ENCODE data around the gene KCNQ1.

Gene KCNQ1

DNA sequence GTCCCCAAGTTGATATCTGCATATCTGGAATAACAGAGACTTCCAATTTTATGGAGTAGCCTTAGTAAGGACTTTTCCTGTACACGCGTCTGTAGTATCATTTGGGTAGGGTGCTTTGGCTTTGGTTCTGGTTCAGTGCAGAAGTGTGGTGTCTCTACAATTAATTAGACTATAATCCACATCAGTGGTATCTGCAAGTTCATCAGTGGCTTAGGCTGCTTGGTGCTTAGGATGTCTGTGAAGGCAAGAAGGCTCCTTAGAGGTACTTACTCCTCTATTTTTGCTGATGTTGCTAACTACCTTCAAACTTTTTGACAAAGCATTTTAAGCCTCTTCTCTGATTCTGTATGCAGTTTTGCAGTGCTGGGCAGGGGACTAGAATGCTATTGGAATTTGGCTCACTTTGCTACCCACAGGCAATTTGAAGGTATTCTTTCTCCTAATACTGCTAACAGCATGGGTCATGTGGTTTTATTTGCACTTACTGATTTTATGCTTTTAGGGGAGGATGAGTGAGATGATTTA is 205.6 kb downstream of the KCNQ1 start:
- no peak for DNase-seq (ENCODE audit: low read depth, low spot score)

DNA sequence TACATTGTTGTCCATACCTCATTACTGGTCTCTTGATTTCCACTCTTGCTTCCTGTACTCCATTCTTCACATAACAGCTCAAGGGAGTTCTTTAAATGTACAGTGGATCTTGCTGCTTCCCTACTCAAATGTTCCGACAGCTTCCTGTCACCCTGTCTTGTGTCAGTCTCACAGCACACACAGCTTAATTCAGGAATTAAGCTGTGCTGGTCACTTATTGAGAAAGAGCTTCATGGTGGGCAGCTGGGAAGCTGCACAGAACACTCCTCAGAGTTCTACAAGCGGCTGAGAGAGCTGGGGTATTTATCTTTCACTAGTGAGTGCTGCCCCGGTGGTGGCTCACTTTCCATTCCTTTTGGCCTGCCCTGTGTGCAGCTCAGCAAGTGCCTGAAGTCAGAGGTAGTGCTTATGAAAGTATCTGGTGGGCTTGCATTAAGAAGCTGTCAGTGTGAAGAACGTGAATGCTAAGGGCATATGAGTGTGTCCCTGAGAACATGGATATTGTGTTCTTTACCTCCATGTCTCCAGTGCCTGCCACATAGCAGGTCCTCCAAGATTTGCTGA is 206.3 kb downstream of the KCNQ1 start:
- DNase-seq (ENCODE audit: low read depth, low spot score) = no peak

DNA sequence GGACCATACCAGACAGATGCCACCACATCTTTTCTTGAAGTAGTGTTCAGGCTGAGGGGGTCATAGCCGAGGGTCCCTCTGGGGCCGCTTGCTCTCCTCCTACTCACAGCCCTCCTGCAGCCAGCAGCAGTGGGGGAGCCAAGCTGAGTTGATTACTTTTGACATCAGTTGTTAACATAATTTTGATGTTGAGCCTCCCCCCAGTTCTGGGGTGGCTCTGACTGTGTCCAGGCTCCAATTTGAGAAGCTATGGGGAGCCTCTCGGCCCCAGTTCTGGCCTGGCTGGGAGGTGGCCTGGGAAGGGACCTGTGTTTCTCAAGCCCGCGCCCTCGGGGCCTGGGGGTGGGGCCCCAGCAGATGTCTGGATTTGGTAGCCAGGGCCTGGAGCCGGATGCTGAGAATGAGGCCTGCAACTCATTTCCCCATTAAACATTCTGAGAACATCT is 207.0 kb downstream of the KCNQ1 start:
- DNase-seq (ENCODE audit: low read depth, low spot score) = peak; percentile 41

DNA sequence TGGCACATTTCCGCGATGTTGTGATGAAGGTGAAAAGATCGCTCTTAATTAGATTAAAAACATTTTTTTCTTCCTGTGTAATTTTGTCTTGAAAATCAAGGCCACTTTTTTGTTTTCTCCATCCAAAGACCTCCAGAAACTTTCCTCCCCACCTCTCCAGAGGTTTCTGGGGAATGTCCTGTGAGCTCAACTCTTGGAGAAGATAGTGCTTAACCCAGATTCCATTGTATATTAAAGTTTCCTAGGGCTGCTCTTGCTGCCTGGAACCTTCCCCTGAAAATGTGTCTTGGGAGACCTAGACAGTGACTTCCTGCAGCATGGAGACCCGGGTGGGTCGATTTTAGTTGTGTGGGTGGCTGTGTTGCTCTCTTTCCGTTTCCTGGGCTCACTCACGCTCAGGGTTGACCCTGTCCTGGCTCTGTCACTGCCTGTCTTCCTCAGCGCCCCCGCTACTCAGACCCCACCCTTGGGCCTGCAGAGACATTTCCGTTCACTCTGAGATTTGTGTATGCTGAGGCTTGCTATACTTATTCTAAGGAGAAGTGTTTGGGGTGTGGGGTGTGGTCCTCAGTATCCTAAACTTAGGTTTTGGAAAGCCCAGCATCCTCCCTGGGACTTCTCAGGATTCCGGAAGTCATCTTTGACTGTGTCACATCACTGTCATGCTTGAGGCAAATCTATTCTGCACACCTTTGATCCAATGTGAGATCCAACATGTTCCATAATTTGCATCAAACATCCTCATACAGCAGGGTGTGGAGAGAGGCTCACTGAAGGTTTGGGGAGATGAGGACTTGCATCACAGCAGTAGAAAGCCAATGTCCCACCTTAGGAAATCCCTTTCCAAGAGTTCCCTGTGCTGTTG is 207.8 kb downstream of the KCNQ1 start:
- no peak for DNase-seq (ENCODE audit: low read depth, low spot score)

DNA sequence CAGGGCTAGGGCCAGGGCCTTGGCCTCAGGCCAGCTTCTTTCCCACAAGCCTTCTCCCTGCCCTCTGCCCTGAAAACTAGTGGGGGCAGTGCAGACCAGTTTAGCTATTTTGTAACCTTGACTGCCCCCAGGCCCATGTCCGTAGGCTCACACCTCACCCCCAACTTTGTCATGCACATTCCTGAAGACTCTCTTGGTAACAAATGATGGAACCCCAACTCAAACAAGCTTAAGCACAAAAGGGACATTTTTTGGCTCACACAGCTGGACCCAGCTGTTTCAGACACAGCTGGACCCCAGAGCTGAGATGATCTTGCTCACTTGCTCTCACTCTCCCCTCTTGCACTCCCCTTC is 208.4 kb downstream of the KCNQ1 start:
- DNase-seq (ENCODE audit: low read depth, low spot score) = peak; percentile 29

DNA sequence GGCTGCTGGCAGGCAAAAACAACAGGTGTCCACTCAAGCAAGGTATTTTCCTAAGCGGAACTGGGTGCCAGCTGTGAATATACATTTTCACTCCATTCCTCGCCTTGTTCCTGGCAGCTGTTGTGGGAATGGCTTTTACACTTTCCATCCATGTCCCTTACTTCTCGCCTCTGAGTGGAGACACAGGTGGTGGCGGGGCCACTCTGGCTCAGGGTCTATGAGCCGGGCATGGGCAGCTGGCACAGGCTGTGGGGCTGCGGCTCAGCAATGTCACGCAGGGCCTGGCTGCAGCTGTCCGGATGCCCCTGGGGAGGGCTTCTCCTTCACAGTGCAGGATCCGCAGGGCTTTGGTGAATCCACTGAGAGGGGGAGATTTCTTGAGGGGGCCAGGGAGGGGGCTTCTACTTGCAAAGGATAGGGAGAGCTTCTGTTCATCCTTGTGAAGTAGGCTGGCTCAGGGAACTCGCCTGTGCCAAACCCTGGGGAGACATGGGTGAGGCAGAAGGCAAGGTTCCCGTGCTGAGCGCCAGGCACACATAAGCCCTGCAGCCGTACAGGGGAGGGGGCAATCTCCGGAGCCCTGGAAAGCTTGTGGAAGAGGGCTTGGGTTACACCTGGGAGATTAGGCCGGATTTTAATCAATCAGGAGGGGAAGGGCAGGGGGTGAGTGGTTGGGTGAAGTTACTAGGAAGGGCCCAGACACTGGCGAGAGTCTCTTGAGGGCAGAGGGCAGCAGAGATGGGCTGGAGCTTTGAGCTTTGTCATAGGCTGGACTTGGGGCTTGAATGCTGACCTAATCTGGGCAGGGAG is 209.3 kb downstream of the KCNQ1 start:
- DNase-seq (ENCODE audit: low read depth, low spot score) = no peak

DNA sequence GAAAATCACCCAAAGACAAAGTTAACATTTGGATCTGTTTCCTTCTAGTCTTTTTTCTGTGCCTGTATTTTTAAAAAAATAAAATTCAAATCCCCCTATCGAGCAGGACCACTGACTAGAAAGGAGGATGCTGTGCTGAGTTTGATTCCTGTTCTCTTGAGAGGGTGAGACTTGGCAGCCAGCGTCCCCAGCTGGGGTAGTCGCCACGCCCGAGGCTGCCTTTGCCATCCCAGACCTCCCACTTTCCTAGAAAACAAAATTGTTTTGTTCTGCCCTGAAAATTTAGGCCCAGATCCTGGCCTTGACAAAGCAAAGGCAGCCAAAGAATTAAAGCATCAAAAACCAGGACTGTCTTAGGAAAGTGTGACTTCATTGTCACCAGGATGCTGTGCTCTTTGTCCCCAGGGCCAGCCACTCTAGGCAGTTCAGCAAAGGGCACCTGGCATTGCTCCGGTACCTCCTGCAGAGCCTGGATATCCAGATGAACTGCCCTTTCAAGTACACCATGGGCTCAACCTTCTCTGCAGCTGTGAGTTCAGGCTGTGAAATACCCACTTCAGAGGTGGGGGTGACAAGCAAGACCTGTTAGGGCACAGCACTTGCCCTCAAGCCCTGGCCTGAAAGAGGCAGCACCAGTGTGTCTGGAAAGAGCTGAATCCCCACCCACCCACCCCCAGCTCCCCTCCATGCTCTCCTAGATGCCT is 210.4 kb downstream of the KCNQ1 start:
- DNase-seq (ENCODE audit: low read depth, low spot score) = no peak

DNA sequence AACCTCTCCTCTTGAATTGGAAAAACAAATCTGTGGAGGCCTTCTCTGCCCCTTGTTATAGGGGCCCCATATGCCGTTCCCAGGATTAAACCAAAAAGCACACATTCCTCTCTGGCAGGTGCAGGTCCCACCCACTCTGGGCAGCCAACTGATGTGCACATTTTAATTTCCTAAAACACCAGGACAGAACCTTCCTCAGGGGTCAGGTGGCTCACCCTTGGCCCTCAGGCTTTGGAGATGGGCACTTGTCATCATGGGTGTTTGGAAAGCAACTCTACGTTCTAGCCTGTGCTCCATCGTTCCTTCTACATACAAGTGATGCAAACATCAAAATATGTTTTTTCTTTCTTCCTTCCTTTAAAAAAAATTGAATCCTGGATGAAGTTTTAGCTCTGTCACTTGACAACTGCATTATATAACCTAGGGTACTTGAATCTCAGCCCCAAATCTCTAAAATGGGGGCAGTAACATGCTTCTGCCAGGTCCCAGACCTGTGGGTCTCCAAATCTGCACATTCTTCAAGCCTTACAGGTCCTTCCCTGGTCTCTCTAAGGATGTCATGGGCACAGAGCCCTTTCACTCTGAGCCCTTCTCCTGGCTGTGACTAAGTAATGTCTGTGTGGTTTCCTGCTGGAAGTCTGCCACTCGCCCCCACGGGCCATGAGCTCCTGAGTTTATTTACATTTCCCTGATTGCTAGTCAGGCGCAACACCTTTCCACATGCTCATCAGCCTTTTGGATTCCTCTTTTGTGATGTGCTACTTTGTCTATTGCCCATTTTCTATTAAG is 211.2 kb downstream of the KCNQ1 start:
- no peak for DNase-seq (ENCODE audit: low read depth, low spot score)

DNA sequence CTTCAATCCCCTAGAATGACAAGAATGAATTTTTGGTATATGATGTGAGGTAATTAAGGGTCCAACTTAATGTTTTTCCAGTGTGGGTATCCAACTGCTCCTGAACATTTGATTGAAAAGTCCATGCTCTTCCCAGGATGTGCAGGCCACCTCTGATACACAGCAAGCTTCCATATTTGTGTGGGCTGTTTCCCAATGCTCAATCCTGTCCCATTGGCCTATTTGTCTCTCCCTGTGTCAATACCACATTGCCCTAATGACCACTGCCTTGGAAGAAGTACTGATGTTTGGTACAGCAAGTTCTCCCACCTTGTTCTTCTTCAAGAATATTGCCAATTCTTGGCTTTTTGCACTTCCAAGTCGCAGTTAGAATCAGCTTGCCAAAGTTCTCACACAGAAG is 212.1 kb downstream of the KCNQ1 start:
- DNase-seq (ENCODE audit: low read depth, low spot score) = no peak

DNA sequence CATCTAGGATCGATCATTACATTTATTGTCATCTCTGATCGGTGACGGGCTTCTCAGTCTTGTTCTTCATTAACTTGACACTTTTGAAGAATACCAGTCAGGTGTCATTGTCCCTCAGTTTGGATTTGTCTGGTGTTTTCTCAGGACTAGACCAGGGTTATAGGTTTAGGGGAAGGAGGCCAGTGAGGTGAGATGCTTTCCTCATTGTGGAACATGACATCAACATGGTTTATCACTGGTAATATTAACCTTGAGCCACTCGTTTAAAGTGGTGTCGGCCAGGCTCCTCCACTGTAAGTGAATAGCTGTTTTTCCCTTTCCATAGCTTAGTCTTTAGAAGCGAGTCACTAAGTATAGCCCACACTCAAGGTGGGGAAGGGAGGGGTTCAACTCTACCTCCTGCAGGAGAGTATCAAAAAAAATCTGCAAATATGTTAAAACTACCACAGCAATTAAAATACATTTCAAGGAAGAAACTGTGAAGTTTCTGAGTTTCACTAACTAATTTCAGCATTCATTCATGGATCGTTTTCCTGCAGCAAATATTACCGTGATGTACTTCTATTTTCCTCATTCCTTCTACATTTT is 213.0 kb downstream of the KCNQ1 start:
- no peak for DNase-seq (ENCODE audit: low read depth, low spot score)

DNA sequence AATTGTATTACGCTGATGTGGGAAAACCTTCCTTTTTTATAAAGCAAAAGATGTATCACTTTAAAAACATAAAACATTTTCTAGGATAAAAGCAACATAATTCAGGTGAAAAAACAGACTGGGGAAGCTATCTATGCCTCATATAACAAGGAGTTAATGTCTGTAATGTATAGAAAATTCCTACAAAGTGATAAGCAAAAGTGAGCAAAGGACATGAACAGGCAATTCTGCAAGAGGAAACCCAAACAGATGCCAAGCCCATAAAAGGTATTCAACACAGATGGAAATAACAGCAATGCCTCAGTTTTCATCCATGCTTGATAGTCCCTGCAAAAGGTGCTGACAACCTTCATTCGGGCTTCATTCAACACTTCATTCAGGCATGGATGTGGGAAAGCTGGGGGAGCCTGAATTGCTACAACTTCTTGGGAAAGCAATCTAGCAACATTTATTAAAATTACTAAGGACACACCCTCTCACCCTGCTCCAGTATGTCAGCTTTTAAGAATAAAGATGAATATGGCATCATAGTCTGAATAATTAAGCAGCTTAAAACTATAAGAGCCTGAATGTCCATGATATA is 215.6 kb downstream of the KCNQ1 start:
- DNase-seq (ENCODE audit: low read depth, low spot score) = no peak

DNA sequence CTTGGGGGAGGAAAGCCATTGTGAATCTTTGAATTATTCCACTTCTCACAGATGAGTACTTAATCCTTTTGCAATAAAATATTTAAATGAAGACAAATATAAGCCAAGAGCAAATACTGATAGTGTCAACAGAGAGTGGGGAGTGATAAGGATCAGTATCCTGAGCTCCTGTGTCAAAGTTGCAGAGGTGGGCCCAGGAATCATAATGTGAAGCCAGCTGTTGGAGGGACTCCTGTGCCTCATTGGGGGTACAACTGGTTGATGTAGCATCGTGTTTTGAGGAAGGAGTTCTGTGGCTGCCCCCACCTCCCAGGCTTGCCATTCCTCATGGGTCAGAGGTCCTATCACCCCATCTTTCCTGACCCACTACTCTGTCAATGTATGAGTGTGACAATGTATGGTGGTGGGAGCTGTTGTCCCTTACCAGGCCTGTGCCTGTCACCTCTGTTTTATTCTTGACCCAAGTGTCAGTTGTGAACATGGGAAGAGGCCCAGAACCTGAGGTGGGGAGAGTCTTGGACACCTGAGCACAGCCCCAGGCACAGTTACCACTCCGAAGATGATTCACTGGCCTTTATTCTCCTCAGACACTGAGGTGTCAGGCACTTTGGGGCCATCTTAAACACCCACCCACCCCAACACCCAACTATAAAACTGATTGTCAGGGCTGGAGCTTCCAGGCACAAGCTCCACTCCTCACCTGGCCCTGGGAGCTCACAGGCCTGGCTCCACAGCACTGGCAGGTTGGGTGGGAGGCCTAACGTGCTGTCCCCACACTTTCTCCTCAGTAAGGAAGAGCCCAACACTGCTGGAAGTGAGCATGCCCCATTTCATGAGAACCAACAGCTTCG is 216.6 kb downstream of the KCNQ1 start:
- DNase-seq (ENCODE audit: low read depth, low spot score) = no peak

DNA sequence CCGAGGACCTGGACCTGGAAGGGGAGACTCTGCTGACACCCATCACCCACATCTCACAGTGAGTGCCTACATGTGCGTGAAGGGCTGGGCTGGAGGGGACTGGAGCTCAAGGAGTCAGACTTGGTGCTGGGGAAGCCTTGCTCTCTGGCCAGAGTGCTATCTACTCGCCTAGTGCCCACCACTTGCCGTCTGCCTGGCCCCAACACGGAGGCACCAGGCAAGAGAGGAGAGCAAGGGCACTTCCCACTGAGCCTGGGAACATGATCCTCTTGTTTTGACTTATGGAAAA is 217.2 kb downstream of the KCNQ1 start:
- DNase-seq (ENCODE audit: low read depth, low spot score) = no peak

DNA sequence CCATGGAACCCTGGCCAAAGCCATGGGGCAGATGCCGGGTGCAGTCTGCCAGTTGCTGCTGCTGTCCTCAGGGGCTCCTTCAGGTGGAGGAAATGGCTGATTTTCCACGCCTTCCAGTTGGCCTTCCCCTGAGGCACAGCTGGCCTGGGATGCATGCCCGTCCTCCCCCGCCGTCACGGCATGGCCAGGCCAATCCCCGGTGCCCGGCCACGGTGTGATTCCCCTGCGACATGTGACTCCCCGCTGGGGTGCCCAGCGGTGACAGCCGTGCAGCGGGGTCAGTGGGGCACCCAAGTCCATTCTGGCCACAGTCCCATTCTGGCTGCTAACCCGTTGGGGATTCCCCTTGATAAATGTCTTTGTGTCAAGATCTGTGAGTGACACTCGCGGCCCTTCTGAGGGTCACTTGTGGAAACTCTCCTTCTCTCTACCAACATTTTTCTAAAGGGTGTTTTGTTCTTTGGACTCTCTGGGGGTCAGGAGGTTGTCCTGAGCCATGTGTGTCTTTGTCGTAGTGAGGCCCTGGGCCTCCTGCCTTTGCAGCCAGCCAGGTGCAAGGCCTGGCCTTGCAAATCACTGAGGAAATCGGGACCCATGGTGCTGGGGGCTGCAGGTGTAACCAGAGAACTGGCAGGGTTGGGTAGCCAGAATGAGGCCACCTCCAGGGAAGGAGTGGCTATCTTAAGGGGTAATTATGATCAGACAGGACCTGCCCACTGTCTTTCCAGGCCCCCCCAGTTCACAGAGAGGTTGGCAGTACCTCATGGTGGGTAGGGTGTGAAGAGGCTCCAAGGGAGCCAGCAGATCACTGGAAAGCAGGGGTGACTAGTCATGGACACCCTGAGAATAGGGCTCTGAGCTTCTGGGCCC is 217.9 kb downstream of the KCNQ1 start:
- DNase-seq (ENCODE audit: low read depth, low spot score) = no peak

DNA sequence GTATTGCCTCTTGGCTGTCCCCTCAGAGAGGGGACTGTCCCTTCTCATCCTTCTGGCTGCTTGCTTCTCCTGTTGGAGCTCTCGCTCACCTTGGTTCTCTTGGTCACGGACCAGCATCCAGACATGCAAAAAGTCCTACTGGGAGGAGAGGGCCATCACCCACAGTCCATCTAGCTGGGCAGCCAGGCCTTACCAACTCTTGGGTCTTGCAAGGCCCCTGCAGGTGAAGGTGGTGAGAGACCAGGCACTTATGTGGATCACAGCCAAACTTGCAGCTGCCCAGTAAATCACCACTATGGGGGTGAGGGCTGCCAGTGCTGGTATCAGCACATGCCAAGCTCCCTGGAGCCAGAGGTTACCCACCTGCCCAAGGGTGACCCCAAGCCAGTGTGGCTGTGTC is 218.7 kb downstream of the KCNQ1 start:
- no peak for DNase-seq (ENCODE audit: low read depth, low spot score)

DNA sequence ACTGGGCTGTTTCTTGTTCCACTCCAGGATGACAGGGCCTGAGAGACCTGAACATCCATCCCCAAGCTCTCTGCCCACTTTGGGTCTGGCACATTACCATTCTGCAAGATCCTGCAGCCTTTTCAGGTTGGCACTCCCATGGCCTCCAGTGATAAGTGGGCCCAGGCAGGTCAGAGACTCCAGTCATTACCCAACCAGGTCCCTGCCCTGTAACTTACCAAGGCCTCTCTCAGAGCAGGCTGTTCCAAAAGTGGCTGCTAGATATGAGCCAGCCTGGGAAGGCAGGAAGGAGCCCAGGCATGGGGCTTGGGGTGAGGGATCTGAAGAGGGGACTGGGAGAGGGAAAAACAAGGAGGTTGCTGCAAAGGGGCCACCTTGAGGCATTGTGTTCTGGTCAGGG is 219.1 kb downstream of the KCNQ1 start:
- DNase-seq (ENCODE audit: low read depth, low spot score) = no peak

DNA sequence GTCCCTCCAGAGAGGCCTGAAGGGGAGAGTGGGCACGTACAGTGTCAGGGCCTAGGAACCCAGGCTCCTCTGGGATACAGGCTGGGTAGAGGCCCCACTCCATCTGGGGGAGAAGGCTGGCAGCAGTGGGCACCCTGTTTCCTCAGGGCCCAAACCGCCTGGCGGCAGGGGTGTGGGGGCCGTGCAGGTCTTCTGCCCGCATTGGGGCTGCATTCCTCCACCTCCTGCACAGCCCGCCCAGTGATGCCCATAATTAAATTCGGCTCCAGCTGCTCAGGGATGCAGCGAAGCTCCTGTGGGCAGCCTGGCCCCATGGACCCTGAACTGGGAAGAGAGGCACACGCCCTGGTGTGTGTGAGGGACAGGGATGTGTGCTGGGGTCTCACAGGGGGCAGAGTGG is 219.6 kb downstream of the KCNQ1 start:
- no peak for DNase-seq (ENCODE audit: low read depth, low spot score)

DNA sequence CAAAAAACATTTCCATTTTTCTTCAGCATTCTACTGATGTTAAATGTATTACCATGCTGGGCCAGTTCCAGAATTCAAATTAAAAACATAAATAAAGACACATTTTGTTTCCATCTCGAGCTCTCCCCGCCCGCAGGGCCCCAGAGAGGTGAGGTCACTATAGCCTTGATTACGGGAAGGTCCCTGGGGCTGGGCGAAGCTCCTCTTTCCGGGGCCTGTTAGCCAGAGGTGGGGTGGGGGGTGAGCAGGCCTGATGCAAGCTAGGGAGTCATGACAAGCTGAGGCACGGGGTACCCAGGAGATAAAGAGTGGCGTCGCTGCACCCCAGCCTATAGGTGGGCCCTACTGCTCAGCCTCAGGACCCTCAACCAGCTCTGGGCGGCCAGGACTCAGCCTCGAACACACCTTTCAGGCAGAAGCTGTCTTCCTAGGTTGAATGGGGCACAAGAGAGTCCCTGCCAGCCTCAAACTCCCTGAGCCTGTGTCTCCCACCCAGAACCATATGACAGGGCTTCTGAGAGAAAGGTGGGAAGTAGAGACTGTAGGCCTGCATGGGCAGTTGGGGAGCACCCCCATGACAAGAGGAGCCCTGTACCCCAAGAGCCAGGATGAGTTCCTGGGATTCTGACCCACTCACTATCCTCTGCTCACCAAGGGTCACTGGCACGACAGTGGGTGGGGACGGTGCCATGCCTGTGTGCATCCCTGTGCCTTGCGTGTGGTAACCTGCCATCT is 220.2 kb downstream of the KCNQ1 start:
- DNase-seq (ENCODE audit: low read depth, low spot score) = no peak
